Measurements from ENCODE around the gene SP140. TPM values are rescaled to one million over a fixed set of nuclear protein-coding genes. Genes with fewer than 3 reads are reported as not detected.

Gene SP140
- total and polyA plus RNA-seq, 2 of the 8 experiments (the other 6 are each of a cell fraction or from before 2014, with no cell fraction given): 0.23 to 1.3 TPM

- no peak for TF ChIP-seq CTCF (IDR thresholded peaks at IDR 0.05; ENCODE audit: control extremely low read depth in 1 of 3, insufficient read depth in 1 of 3, low read depth in 1 of 3, low read length in 3 of 3)
- no peak for TF ChIP-seq TBP (IDR thresholded peaks at IDR 0.05; ENCODE audit: low read depth, low read length)
- TF ChIP-seq JUND (IDR thresholded peaks at IDR 0.05; ENCODE audit: low read length): no peak
- TF ChIP-seq GTF2F1 (IDR thresholded peaks at IDR 0.05; ENCODE audit: borderline replicate concordance, low read depth, low read length): no peak
- TF ChIP-seq SIRT6 (IDR thresholded peaks at IDR 0.05; ENCODE audit: low read length): no peak
- no peak for TF ChIP-seq EZH2 (IDR thresholded peaks at IDR 0.05; ENCODE audit: low read depth, low read length, severe bottlenecking)
Observed at GRCh38 chr2:230226051-230226551, 565 bp downstream of the SP140 start (continued).
